Body of pancreas (tissue), 4 donors: ENCODE measurements around the gene ASS1.

ENCODE experiments used
- CTCF ChIP-seq, 7 experiments: fragments of 450-650 bp in 4 of 7; fragments of 200-600 bp in 3 of 7; sonication (generic) in 3 of 7; IDR thresholded peaks; one replicate each; pipeline ENCODE4 v1.5.1; 2016 to 2019; ENCODE audit warnings: antibody characterized with exemption in 7 of 7
- POLR2A ChIP-seq, 3 donors: fragments of 450-650 bp; IDR thresholded peaks; one replicate each; pipeline ENCODE4 v1.6.1; 2016; ENCODE audit warnings: antibody characterized with exemption in 3 of 3, mild to moderate bottlenecking in 2 of 3

- TF ChIP-seq CTCF (IDR thresholded peaks at IDR 0.05) (no peak), POLR2A (IDR thresholded peaks at IDR 0.05) (no peak)
Measured at GRCh38 chr9:130488621-130489330, 44.0 kb downstream of the ASS1 start.
